HG03354 (cell line): ENCODE measurements around the gene NFAT5.
"Not testable (repeated sequence)": the region's sequence is repeated elsewhere in the genome, so short reads cannot be mapped to it uniquely, and the experiment has no call there.

Experiments used
- ATAC-seq: cut with Tn5 transposase; IDR thresholded peaks from one replicate; pipeline ENCODE4 v1.9.1; 2021; ENCODE audit warnings: mild to moderate bottlenecking; ENCODE audit not compliant: unreplicated experiment, poor library complexity, severe bottlenecking

Gene NFAT5

GRCh38 chr16:69632828-69633227 lies 67.1 kb downstream of the NFAT5 start:
- no peak for ATAC-seq

- no peak for ATAC-seq
Observed at GRCh38 chr16:69633375-69633774, 67.6 kb downstream of the NFAT5 start.

- not testable (repeated sequence) for ATAC-seq
Observed at GRCh38 chr16:69636563-69637146, 70.9 kb downstream of the NFAT5 start.

- not testable (repeated sequence) for ATAC-seq
Observed at GRCh38 chr16:69637206-69637865, 71.6 kb downstream of the NFAT5 start.

GRCh38 chr16:69643997-69644396 lies 78.2 kb downstream of the NFAT5 start:
- ATAC-seq, result not testable (repeated sequence)

- no peak for ATAC-seq
Observed at GRCh38 chr16:69644790-69645189, 79.0 kb downstream of the NFAT5 start.

GRCh38 chr16:69647020-69647419 lies 81.3 kb downstream of the NFAT5 start:
- ATAC-seq, result no peak

GRCh38 chr16:69651217-69651616 lies 85.5 kb downstream of the NFAT5 start:
- ATAC-seq, result no peak

GRCh38 chr16:69654280-69654931 lies 88.6 kb downstream of the NFAT5 start:
- no peak for ATAC-seq

GRCh38 chr16:69660166-69660565 lies 94.4 kb downstream of the NFAT5 start:
- no peak for ATAC-seq

GRCh38 chr16:69662901-69663300 lies 97.1 kb downstream of the NFAT5 start:
- no peak for ATAC-seq

GRCh38 chr16:69663846-69664245 lies 98.1 kb downstream of the NFAT5 start:
- no peak for ATAC-seq

GRCh38 chr16:69669577-69669976 lies 103.8 kb downstream of the NFAT5 start:
- no peak for ATAC-seq

GRCh38 chr16:69672315-69672997 lies 106.7 kb downstream of the NFAT5 start:
- ATAC-seq, result no peak

GRCh38 chr16:69672998-69673713 lies 107.4 kb downstream of the NFAT5 start:
- no peak for ATAC-seq

- no peak for ATAC-seq
Observed at GRCh38 chr16:69680358-69680757, 114.6 kb downstream of the NFAT5 start.

- ATAC-seq, result no peak
Observed at GRCh38 chr16:69688589-69688988, 122.8 kb downstream of the NFAT5 start.

GRCh38 chr16:69691980-69692911 lies 126.5 kb downstream of the NFAT5 start:
- no peak for ATAC-seq

- no peak for ATAC-seq
Observed at GRCh38 chr16:69693916-69694315, 128.2 kb downstream of the NFAT5 start.
